NK-92 (cell line): ENCODE results near the gene SMIM22.

ENCODE experiments used
- DNase-seq: peaks from one replicate; lab custom pipeline; 2025; ENCODE audit not compliant: unreplicated experiment; lab: John Stamatoyannopoulos, UW

The SMIM22 gene

GRCh38 chr16:4795828-4796572, 831 bp downstream of the SMIM22 start:
- no peak for DNase-seq

GRCh38 chr16:4796982-4797804, 2.0 kb downstream of the SMIM22 start:
- DNase-seq = no peak

- DNase-seq = no peak
Observed at GRCh38 chr16:4797805-4798252, 2.7 kb downstream of the SMIM22 start.

GRCh38 chr16:4798456-4798855, 3.3 kb downstream of the SMIM22 start:
- DNase-seq = no peak

GRCh38 chr16:4799171-4799855, 4.1 kb downstream of the SMIM22 start:
- no peak for DNase-seq

GRCh38 chr16:4800290-4801041, 5.3 kb downstream of the SMIM22 start:
- DNase-seq = no peak

GRCh38 chr16:4801051-4801961, 6.1 kb downstream of the SMIM22 start:
- no peak for DNase-seq

GRCh38 chr16:4801962-4802658, 6.9 kb downstream of the SMIM22 start, which contains the start of gene ROGDI:
Gene ROGDI (minus strand): TSS chr16:4802633. CDS start chr16:4802571, 62 bp downstream.
- no peak for DNase-seq

- no peak for DNase-seq
Observed at GRCh38 chr16:4802659-4803287, 7.6 kb downstream of the SMIM22 start.

GRCh38 chr16:4803401-4803844, 8.3 kb downstream of the SMIM22 start:
- DNase-seq = no peak

- DNase-seq = no peak
Observed at GRCh38 chr16:4803898-4804762, 9.0 kb downstream of the SMIM22 start.

GRCh38 chr16:4805231-4805630, 10.1 kb downstream of the SMIM22 start:
- no peak for DNase-seq

- DNase-seq = no peak
Observed at GRCh38 chr16:4806280-4806679, 11.1 kb downstream of the SMIM22 start.

GRCh38 chr16:4811242-4811641, 16.1 kb downstream of the SMIM22 start:
- no peak for DNase-seq

GRCh38 chr16:4811773-4812172, 16.6 kb downstream of the SMIM22 start:
- no peak for DNase-seq

GRCh38 chr16:4813251-4814003, 18.3 kb downstream of the SMIM22 start:
- DNase-seq = no peak

- DNase-seq = no peak
Observed at GRCh38 chr16:4814046-4814445, 18.9 kb downstream of the SMIM22 start.
